Measurements from ENCODE around the gene TAF15.

DNA sequence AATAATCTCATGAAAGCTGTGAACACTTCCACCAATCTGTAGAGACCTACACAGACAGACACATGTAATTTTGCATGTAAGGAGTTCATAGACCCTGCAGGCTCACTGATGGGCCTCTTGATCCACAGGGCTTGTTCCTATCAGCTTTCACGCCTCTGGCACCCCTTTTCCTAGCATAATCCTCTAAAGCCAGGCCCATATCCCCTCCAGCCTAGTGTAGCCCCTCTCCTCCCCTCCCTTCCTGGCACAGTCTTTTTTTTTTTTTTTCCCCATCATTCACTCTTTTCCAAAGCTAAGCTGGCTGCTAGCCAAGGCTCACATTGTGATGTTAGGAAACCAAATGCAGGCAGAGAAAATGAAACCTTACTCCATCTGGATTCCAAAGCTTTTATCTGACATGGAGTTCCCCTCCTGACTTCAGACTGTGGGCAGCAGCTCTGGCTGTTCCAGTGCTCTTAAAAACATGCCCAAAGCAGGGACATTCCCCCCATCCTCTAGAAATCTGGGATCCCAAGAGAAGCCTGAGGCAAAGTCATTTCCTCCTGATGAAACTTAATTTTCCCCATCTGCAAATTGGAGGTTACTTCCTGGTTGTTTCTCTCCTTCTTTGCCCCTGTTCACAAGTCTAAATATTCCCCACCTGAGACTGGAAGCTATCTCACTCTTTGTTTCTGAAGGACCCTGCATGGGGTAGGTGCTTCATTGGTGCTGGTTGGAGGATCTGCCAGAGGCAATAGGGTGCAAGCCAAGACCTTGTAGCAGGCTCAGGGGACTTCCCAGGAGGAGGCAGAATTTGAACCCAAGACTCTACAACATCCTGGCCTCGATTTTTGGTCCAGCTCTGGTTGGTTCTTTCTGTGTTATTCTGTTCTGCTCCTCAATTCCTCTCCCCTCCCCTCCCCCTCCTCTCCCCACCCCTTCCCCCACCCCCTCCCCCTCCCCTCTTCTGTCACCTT lies 80.8 kb downstream of the TAF15 start:
- TF ChIP-seq, protein P1, sequence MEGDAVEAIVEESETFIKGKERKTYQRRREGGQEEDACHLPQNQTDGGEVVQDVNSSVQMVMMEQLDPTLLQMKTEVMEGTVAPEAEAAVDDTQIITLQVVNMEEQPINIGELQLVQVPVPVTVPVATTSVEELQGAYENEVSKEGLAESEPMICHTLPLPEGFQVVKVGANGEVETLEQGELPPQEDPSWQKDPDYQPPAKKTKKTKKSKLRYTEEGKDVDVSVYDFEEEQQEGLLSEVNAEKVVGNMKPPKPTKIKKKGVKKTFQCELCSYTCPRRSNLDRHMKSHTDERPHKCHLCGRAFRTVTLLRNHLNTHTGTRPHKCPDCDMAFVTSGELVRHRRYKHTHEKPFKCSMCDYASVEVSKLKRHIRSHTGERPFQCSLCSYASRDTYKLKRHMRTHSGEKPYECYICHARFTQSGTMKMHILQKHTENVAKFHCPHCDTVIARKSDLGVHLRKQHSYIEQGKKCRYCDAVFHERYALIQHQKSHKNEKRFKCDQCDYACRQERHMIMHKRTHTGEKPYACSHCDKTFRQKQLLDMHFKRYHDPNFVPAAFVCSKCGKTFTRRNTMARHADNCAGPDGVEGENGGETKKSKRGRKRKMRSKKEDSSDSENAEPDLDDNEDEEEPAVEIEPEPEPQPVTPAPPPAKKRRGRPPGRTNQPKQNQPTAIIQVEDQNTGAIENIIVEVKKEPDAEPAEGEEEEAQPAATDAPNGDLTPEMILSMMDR (IDR thresholded peaks at IDR 0.05 in 4 of 5, conservative IDR thresholded peaks at IDR 0.05 in 1 of 5), result no peak
- no peak for TF ChIP-seq POLR2A (IDR thresholded peaks at IDR 0.05)

All from gastrocnemius medialis (tissue), 4 donors.